ENCODE results near the gene JADE1.

JADE1 gene

DNA sequence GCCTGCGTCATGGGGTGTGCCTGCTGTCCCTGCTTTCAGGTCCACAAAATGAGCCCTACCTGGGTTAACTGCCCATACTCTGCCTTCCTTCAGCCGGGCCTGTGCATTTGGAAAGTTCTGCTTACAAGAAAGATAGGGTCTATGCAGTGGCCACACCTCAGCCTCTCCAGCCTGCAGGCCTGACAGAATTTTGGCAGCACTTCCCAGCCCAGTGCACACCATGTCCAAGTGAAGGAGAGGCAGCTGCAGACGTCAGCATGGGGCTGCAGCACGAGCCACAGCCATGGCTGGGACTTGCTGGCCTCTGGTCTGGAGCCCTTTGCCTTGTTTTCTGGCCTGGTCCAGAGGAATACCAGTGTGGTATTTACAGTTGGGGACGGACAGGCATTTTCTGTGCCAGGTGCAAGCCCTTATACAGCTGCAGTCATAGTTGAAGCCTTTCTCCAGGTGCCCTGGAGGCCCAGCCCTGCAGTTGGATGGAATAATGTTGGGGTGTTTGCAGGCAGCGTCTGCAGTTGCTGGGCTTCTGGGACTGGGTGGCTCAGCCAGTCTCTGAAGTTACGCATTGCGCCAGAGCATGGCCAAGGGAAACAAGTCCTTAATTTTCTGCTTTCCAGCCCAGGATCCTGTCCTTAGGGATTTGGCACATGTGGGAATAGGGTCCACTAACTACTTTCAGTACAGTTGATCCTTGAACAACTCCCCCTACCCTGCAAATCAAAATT lies 26.2 kb downstream of the JADE1 start:
- Histone ChIP-seq H3K9me3 (ENCODE audit: insufficient read depth, low read length) (no peaks in the 10 kb centered on the region), H3K36me3 (ENCODE audit: insufficient read depth, insufficient read length, low read length) (peaks cover 67% of the 10 kb centered on the region), H3K9ac (ENCODE audit: insufficient read length, low read depth) (no peak overlapping the region), H3K4me1 (ENCODE audit: insufficient read depth, insufficient read length) (peaks cover 2% of the 10 kb centered on the region), H3K27me3 (ENCODE audit: insufficient read depth, insufficient read length) (no peaks in the 10 kb centered on the region), H3K4me3 (ENCODE audit: insufficient read length, low read depth) (no peak overlapping the region)
- DNase-seq (ENCODE audit: low read depth, low spot score), result no peak
- TF ChIP-seq ZNF274 (IDR thresholded peaks at IDR 0.05; ENCODE audit: low read depth, low read length) (no peak), SUZ12 (IDR thresholded peaks at IDR 0.05; ENCODE audit: extremely low read depth, insufficient read depth, insufficient read length) (no peak), YY1 (IDR thresholded peaks at IDR 0.05; ENCODE audit: insufficient read depth, insufficient read length) (no peak)

DNA sequence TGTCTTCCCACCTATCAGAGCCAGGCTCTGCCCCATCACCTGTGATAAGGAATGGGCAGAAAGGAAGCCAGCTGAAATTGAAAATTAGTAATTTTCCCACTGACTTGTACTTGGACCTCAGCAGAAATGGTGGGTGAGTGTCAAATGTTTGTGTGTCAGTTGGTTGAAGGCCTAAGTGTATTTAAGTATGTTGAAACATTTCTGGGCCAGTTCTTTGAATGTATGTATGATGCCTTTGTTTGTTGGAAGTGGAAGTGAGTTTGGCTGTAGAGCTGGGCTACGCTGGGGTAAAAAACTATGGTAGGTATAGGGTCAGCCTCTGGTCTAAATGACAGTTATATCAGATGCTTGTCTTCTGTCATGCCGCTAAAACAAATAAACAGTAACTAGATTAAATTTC lies 27.7 kb downstream of the JADE1 start:
- no peak for TF ChIP-seq ZNF274 (IDR thresholded peaks at IDR 0.05; ENCODE audit: low read depth, low read length)
- no peak for TF ChIP-seq YY1 (IDR thresholded peaks at IDR 0.05; ENCODE audit: insufficient read depth, insufficient read length)
- TF ChIP-seq SUZ12 (IDR thresholded peaks at IDR 0.05; ENCODE audit: extremely low read depth, insufficient read depth, insufficient read length), result no peak
- no peak overlapping the region for H3K4me3 ChIP-seq (ENCODE audit: insufficient read length, low read depth)
- no peak for DNase-seq (ENCODE audit: low read depth, low spot score)
- no peak overlapping the region for H3K9ac ChIP-seq (ENCODE audit: insufficient read length, low read depth)
- H3K27me3 ChIP-seq (ENCODE audit: insufficient read depth, insufficient read length), result no peaks in the 10 kb centered on the region
- H3K4me1 ChIP-seq (ENCODE audit: insufficient read depth, insufficient read length), result no peaks in the 10 kb centered on the region
- no peaks in the 10 kb centered on the region for H3K9me3 ChIP-seq (ENCODE audit: insufficient read depth, low read length)
- peaks cover 72% of the 10 kb centered on the region for H3K36me3 ChIP-seq (ENCODE audit: insufficient read depth, insufficient read length, low read length)

DNA sequence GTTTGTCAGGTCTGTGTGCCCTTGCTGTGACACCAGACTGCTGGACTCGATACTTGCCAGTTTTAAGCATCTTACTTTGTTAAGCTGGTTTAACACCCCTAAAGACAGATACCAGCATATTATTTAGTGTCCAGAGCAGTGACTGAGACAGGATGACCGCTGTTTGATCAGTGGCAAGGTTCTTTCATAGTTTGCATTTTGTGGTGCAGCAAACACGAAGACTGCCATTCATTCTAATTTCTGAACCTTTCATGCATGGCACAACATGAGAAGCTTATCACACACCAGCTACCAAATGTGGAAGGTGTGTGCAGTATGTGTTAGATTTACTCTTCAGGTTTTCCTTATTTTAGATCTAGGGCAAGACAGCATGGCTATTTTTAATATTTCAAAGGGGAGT lies 28.2 kb downstream of the JADE1 start:
- no peaks in the 10 kb centered on the region for H3K27me3 ChIP-seq (ENCODE audit: insufficient read depth, insufficient read length)
- TF ChIP-seq ZNF274 (IDR thresholded peaks at IDR 0.05; ENCODE audit: low read depth, low read length) (no peak), SUZ12 (IDR thresholded peaks at IDR 0.05; ENCODE audit: extremely low read depth, insufficient read depth, insufficient read length) (no peak), YY1 (IDR thresholded peaks at IDR 0.05; ENCODE audit: insufficient read depth, insufficient read length) (no peak)
- H3K4me3 ChIP-seq (ENCODE audit: insufficient read length, low read depth), result no peak overlapping the region
- H3K9ac ChIP-seq (ENCODE audit: insufficient read length, low read depth), result no peak overlapping the region
- no peaks in the 10 kb centered on the region for H3K4me1 ChIP-seq (ENCODE audit: insufficient read depth, insufficient read length)
- H3K9me3 ChIP-seq (ENCODE audit: insufficient read depth, low read length), result no peaks in the 10 kb centered on the region
- peaks cover 72% of the 10 kb centered on the region for H3K36me3 ChIP-seq (ENCODE audit: insufficient read depth, insufficient read length, low read length)
- no peak for DNase-seq (ENCODE audit: low read depth, low spot score)

DNA sequence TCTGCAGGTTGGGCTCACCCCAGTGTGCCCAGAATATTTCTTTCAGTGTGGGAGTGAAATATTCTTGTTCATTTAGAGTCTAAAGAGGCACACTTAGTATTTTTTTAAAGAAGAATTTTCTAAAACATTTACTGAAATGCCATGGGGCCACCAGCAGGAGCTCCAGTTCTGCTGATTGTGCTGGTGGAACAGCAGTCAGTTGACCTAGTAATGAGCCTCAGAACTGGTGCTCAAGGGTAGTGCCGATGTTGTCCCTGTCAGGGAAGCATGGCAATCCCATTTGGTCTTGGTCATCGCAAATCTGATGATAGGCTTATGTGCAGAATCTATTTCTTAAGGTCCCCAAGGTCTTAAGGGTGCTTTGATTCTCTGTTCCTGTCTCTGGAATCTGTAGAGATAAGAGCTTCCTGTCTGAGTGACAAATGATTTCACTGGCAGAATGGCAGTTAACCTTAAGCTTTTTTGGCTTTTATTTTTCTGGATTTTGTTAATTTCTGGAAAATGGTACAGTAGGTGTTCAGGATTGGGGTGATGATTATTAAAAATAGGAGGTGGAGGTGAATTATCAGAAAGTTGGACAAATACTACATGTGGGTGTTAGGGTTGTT lies 31.3 kb downstream of the JADE1 start:
- no peak for DNase-seq (ENCODE audit: low read depth, low spot score)
- Histone ChIP-seq H3K9me3 (ENCODE audit: insufficient read depth, low read length) (no peaks in the 10 kb centered on the region), H3K4me1 (ENCODE audit: insufficient read depth, insufficient read length) (no peaks in the 10 kb centered on the region), H3K4me3 (ENCODE audit: insufficient read length, low read depth) (no peak overlapping the region), H3K9ac (ENCODE audit: insufficient read length, low read depth) (no peak overlapping the region), H3K27me3 (ENCODE audit: insufficient read depth, insufficient read length) (no peaks in the 10 kb centered on the region), H3K36me3 (ENCODE audit: insufficient read depth, insufficient read length, low read length) (peaks cover 77% of the 10 kb centered on the region)
- TF ChIP-seq YY1 (IDR thresholded peaks at IDR 0.05; ENCODE audit: insufficient read depth, insufficient read length) (no peak), SUZ12 (IDR thresholded peaks at IDR 0.05; ENCODE audit: extremely low read depth, insufficient read depth, insufficient read length) (no peak), ZNF274 (IDR thresholded peaks at IDR 0.05; ENCODE audit: low read depth, low read length) (no peak)

DNA sequence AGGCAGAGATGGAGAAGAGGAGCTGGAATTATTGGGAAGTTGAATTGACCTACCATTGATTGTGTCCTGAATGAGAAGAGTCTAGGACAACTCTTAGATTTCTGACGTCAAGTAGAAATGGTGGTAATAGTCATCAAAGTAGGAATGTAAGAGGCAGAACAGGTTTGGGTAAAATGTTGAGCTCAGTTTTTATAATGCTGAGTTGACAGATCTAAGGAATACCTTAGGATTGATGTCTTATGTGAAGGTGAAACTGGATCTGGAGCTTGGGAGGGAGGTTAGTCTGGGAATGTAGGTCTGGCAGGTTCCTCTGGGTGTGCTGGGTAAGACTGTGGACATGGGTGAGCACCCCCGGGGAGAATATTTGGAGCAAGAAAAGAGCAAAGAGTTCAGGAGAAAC lies 31.9 kb downstream of the JADE1 start:
- peaks cover 80% of the 10 kb centered on the region for H3K36me3 ChIP-seq (ENCODE audit: insufficient read depth, insufficient read length, low read length)
- peaks cover 4% of the 10 kb centered on the region for H3K4me1 ChIP-seq (ENCODE audit: insufficient read depth, insufficient read length)

DNA sequence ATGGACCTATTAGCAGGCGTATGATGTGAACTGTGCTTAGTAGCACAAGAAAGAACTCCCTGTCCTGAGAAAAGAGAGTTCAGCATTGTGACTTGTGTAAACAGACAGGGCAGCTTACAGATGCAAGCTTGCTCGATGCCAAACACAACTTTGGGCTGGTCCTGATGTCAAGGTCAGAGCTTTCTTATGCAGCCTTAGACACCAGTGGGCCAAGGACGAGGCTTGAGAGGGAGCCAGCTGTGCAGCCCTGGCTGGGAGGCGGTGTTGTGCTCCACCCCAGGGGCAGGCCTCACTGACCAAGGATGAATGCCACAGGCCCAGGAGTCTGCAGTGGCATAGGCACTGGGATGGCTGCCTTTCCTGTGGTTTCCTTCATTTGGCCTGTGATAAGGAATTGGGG lies 35.4 kb downstream of the JADE1 start:
- H3K4me3 ChIP-seq (ENCODE audit: insufficient read length, low read depth), result no peak overlapping the region
- TF ChIP-seq ZNF274 (IDR thresholded peaks at IDR 0.05; ENCODE audit: low read depth, low read length), result no peak
- no peak for TF ChIP-seq YY1 (IDR thresholded peaks at IDR 0.05; ENCODE audit: insufficient read depth, insufficient read length)
- TF ChIP-seq SUZ12 (IDR thresholded peaks at IDR 0.05; ENCODE audit: extremely low read depth, insufficient read depth, insufficient read length), result no peak
- H3K9me3 ChIP-seq (ENCODE audit: insufficient read depth, low read length), result no peaks in the 10 kb centered on the region
- no peak overlapping the region for H3K9ac ChIP-seq (ENCODE audit: insufficient read length, low read depth)
- peaks cover 90% of the 10 kb centered on the region for H3K36me3 ChIP-seq (ENCODE audit: insufficient read depth, insufficient read length, low read length)
- no peaks in the 10 kb centered on the region for H3K27me3 ChIP-seq (ENCODE audit: insufficient read depth, insufficient read length)
- H3K4me1 ChIP-seq (ENCODE audit: insufficient read depth, insufficient read length), result peaks cover 4% of the 10 kb centered on the region
- DNase-seq (ENCODE audit: low read depth, low spot score), result no peak

More for the DNA sequence above, 31.9 kb downstream of the JADE1 start:
- no peaks in the 10 kb centered on the region for H3K9me3 ChIP-seq (ENCODE audit: insufficient read depth, low read length)
- no peak overlapping the region for H3K9ac ChIP-seq (ENCODE audit: insufficient read length, low read depth)
- DNase-seq (ENCODE audit: low read depth, low spot score), result no peak
- H3K27me3 ChIP-seq (ENCODE audit: insufficient read depth, insufficient read length), result no peaks in the 10 kb centered on the region
- no peak overlapping the region for H3K4me3 ChIP-seq (ENCODE audit: insufficient read length, low read depth)
- TF ChIP-seq SUZ12 (IDR thresholded peaks at IDR 0.05; ENCODE audit: extremely low read depth, insufficient read depth, insufficient read length) (no peak), YY1 (IDR thresholded peaks at IDR 0.05; ENCODE audit: insufficient read depth, insufficient read length) (no peak), ZNF274 (IDR thresholded peaks at IDR 0.05; ENCODE audit: low read depth, low read length) (no peak)

DNA sequence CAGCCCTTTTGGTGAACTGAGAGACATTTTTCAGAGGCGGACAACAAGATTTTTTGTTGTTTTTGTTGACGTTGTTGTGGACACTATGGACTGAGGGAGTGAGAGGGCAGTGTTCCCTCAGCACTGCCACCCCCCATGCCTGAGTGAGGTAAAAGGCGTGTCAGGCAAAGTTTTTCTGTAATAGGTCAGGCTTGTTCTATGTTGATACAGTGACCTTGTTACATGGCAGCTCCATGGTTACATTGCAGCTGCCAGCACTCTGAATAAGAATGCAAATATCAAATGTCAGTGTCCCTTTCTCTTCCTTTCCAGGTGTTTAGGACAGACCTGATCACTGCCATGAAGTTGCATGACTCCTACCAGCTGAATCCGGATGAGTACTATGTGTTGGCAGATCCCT lies 36.6 kb downstream of the JADE1 start:
- TF ChIP-seq SUZ12 (IDR thresholded peaks at IDR 0.05; ENCODE audit: extremely low read depth, insufficient read depth, insufficient read length) (no peak), YY1 (IDR thresholded peaks at IDR 0.05; ENCODE audit: insufficient read depth, insufficient read length) (no peak), ZNF274 (IDR thresholded peaks at IDR 0.05; ENCODE audit: low read depth, low read length) (no peak)
- no peak overlapping the region for H3K4me3 ChIP-seq (ENCODE audit: insufficient read length, low read depth)
- no peak overlapping the region for H3K9ac ChIP-seq (ENCODE audit: insufficient read length, low read depth)
- peaks cover 91% of the 10 kb centered on the region for H3K36me3 ChIP-seq (ENCODE audit: insufficient read depth, insufficient read length, low read length)
- H3K4me1 ChIP-seq (ENCODE audit: insufficient read depth, insufficient read length), result peaks cover 4% of the 10 kb centered on the region
- no peak for DNase-seq (ENCODE audit: low read depth, low spot score)
- H3K9me3 ChIP-seq (ENCODE audit: insufficient read depth, low read length), result no peaks in the 10 kb centered on the region
- no peaks in the 10 kb centered on the region for H3K27me3 ChIP-seq (ENCODE audit: insufficient read depth, insufficient read length)
